Measurements from ENCODE around the gene RIOX2.

GRCh38 chr3:97970956-97971620, 1.1 kb downstream of the RIOX2 start:
- TF ChIP-seq CTCF (IDR thresholded peaks at IDR 0.05) (no peak), POLR2A (IDR thresholded peaks at IDR 0.05) (no peak)
